SJSA1 (cell line): ENCODE results near the gene IPO4. TPM values are rescaled to one million over a fixed set of nuclear protein-coding genes. Genes with fewer than 3 reads are reported as not detected.
A peak's percentile ranks its signal among the peaks of the same experiment; 100 is the strongest.
"Not testable (repeated sequence)": the region's sequence is repeated elsewhere in the genome, so short reads cannot be mapped to it uniquely, and the experiment has no call there.

Source experiments
- DNase-seq, 2 experiments: peaks; one replicate each; pipeline ENCODE4 v3.0.0-alpha.2; 2015 to 2020; ENCODE audit warnings: low spot score in 2 of 2, low read depth in 1 of 2
- H3K27ac ChIP-seq: fragments of 250-450 bp; sonication (Bioruptor Pico); 2 replicates; pipeline ENCODE4 v1.5.1; 2020; ENCODE audit warnings: mild to moderate bottlenecking, moderate library complexity
- H3K27me3 ChIP-seq: fragments of 250-450 bp; sonication (Bioruptor Pico); replicated peaks from 2 replicates; pipeline ENCODE4 v1.5.1; 2020; ENCODE audit warnings: mild to moderate bottlenecking, moderate library complexity
- H3K36me3 ChIP-seq: fragments of 250-450 bp; sonication (Bioruptor Pico); 2 replicates; pipeline ENCODE4 v1.5.1; 2020; ENCODE audit warnings: mild to moderate bottlenecking
- H3K4me1 ChIP-seq: fragments of 250-450 bp; sonication (Bioruptor Pico); replicated peaks from 2 replicates; pipeline ENCODE4 v1.6.1; 2021; ENCODE audit warnings: mild to moderate bottlenecking
- H3K4me3 ChIP-seq: fragments of 250-450 bp; sonication (Bioruptor Pico); 2 replicates; pipeline ENCODE4 v1.5.1; 2020; ENCODE audit warnings: mild to moderate bottlenecking
- H3K9me3 ChIP-seq: fragments of 250-450 bp; sonication (Bioruptor Pico); replicated peaks from 2 replicates; pipeline ENCODE4 v1.5.1; 2020; ENCODE audit warnings: mild to moderate bottlenecking
- total RNA-seq: library from RNA; depleted of rRNA; stranded (reverse); fragments of >200 nt; shearing (Covaris generic); gene quantifications from 2 replicates; pipeline ENCODE4 v1.2.3, GENCODE V29; 2014

The IPO4 gene
- total RNA-seq, 1 experiment from 2014 or later = 25.1 TPM

DNA sequence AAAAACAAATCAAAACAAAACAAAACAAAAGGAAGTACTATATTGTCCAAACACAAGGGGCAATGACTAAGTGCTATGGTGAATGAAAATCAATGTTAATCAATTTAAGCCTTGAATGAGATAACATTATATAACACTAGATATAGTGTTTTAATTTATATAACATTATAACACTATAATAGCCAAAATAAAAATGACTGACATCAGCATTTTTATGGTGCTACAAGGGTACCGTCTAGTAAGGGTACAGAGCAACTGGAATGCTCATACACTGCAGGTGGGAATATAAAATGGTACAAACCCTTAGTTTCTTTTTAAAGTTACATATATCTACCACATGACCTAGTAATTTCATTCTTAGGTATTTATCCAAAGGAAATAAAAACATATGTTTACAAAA is 37.9 kb upstream of the IPO4 start:
- Histone ChIP-seq H3K9me3 (no peaks in the 10 kb centered on the region), H3K4me1 (peaks cover 21% of the 10 kb centered on the region), H3K27ac (no peak overlapping the region), H3K36me3 (peaks cover 27% of the 10 kb centered on the region), H3K27me3 (no peaks in the 10 kb centered on the region), H3K4me3 (no peak overlapping the region)
- DNase-seq = no peak

DNA sequence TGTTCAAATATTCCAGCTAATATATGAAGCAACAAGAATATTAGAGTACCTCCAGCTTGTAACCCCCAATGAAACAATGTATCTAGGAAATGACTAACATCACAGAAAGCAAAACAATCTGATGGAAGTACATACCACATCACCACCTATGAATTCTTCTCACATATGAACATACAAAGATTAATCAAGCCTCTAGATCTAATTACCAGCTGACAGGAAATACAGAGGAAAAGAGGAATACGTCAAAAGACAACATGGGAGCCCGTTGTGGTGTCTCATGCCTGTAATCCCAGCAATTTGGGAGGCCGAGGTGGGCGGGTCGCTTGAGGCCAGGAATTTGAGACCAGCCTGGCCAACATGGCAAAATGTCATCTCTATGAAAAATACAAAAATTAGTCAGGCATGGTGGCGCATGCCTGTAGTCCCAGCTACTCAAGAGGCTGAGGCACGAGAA is 36.0 kb upstream of the IPO4 start:
- peaks cover 18% of the 10 kb centered on the region for H3K4me1 ChIP-seq
- peaks cover 21% of the 10 kb centered on the region for H3K36me3 ChIP-seq
- peak; percentile 57 to 68 for DNase-seq
- peak overlapping the region; percentile 40 for H3K27ac ChIP-seq
- H3K4me3 ChIP-seq = no peak overlapping the region
- H3K27me3 ChIP-seq = no peaks in the 10 kb centered on the region
- no peaks in the 10 kb centered on the region for H3K9me3 ChIP-seq

DNA sequence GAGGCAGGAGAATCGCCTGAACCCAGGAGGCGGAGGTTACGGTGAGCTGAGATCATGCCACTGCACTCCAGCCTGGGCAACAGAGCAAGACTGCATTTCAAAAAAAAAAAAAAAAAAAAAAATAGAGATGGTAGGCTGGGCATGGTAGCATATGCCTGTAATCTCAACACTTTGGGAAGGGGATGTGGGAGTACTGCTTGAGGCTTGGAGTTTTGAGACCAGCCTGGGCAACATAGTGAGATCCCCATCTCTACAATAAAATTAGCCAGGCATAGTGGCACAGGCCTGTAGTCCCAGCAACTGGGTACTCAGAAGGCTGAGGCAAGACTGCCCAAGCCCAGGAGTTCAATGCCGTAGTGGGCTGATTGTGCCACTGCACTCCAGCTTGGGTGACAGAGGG is 34.4 kb upstream of the IPO4 start:
- not testable (repeated sequence) for DNase-seq, H3K4me3 ChIP-seq, H3K27ac ChIP-seq, H3K9me3 ChIP-seq, H3K27me3 ChIP-seq
- H3K4me1 ChIP-seq = peaks cover 18% of the 10 kb centered on the region
- peaks cover 21% of the 10 kb centered on the region for H3K36me3 ChIP-seq

DNA sequence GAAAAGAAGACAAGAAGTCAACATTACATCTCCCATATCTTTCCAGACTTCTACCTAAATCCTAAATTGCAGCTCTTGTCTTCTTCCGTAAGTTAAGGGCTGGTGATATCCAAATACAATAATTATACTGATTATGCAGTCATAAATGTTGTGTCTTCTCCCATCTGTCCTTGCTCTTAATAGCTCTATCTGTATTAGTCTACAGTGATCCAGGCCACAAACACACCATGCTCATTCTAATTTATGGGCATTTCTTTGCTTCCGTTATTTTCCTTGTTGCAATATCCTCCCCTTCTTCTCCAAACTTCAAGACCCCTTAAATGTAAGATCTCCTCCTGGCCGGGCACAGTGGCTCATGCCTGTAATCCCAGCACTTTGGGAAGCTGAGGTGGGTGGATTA is 30.9 kb upstream of the IPO4 start:
- no peak overlapping the region for H3K4me3 ChIP-seq
- no peak overlapping the region for H3K27ac ChIP-seq
- no peaks in the 10 kb centered on the region for H3K27me3 ChIP-seq
- DNase-seq = no peak
- H3K4me1 ChIP-seq = peaks cover 10% of the 10 kb centered on the region
- no peaks in the 10 kb centered on the region for H3K9me3 ChIP-seq
- peaks cover 24% of the 10 kb centered on the region for H3K36me3 ChIP-seq

DNA sequence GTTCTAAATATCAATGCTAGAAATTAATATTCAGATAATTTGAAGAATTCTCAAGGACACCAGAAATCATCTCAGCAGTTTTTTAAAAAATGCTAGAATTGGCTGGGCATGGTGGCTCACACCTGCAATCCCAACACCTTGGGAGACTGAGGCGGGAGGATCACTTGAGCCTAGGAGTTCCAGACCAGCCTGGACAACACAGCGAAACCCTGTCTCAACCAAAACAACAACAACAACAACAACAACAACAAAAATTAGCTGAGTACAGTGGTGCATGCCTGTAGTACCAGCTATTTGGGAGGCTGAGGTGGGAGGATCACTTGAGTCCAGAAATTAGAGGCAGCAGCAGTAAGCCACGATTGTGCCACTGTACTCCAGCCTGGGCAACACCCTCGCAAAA is 30.5 kb upstream of the IPO4 start:
- H3K9me3 ChIP-seq = no peaks in the 10 kb centered on the region
- no peak overlapping the region for H3K27ac ChIP-seq
- H3K4me1 ChIP-seq = peaks cover 6% of the 10 kb centered on the region
- no peak for DNase-seq
- no peak overlapping the region for H3K4me3 ChIP-seq
- H3K36me3 ChIP-seq = peaks cover 26% of the 10 kb centered on the region
- no peaks in the 10 kb centered on the region for H3K27me3 ChIP-seq

DNA sequence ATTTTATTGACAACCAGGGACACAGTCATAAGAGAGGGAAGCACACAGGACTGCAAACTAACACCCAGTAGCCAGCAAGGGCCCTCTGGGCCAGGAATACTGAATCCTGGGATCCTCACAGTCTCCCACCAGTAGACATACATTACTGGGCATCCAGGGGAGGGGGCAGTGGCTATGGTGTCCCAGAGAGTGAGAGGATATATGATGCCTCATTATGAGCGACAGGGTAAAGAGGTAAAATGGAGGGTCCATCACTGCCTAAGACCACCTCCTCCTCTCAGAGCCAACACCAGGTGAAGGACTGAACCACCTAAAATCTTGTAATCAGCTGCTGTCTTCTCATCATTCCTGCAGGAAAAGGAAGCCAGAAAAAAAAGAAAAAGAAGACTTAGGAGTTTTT is 28.3 kb upstream of the IPO4 start:
- peaks cover 13% of the 10 kb centered on the region for H3K4me1 ChIP-seq
- H3K27me3 ChIP-seq, H3K4me3 ChIP-seq, H3K27ac ChIP-seq, H3K9me3 ChIP-seq, DNase-seq: not testable (repeated sequence)
- H3K36me3 ChIP-seq = peaks cover 29% of the 10 kb centered on the region

DNA sequence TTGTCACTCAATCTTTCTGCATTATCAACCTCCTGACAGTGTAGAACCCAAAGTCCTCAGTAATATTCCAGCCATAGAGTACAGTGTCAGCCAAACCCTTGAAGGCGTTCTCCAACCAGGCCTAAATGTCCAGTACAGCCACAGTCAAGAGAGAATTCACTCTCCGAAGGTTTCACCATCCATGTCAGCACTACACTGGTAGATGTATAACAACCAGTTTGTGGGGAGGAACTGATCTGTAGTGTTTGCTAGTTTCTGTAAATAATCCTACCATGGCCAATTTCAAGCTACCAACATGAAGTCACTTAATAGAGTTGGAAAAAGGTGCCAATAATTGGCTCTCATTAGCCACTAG is 27.7 kb upstream of the IPO4 start:
- DNase-seq = peak in 1 of 2 experiments; percentile 19
- H3K4me3 ChIP-seq = peak overlapping the region; percentile 47; the same call in 1 of the 2 replicates

DNA sequence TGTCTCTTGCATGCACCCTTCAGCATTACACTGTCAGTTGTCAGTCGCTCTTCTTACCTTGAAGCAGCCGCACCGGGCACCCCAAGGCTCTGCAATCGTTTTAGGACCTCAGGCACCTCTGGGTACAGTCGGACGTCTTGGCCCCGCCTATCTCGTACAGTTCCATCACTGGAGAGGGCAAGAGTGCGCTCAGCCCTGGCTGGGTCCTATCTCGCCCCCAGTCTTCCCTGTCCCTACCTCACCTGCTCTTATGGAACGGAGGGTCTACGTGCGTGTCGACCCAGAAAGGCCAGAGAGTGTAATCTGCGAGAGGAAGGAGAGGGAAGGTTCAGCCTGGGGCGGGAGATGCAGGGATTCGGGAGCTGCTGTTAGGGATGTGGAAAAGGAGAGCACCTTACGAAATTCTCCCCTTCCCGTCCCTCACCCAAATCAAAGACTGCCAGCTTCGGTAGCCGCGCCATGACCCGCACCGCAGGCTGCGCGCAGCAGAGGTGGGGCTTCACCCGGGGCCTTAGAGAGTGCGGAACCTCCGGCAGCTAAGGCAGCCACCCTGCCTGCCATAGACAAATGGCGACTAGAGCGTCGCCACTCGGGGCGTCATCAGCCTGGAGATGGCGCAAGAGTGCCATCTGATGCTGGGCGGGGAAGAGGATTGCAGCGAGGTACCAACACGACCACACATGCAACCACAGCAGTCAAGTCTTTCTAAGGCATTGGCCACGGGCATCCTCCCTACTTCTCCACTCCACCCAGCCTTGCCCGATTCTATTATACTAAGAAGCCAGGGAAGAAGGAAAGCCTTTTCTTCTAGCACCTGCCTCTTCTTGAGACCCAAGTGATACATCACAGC is 27.1 kb upstream of the IPO4 start, which contains the start of gene MDP1:
MDP1 (minus strand) TSS at position 572 of the 850 bp plus-strand sequence; CDS start at position 461, 111 bp downstream.
- H3K27me3 ChIP-seq = no peaks in the 10 kb centered on the region
- peak; percentile 72 to 76 for DNase-seq
- H3K9me3 ChIP-seq = no peaks in the 10 kb centered on the region
- peaks cover 13% of the 10 kb centered on the region for H3K4me1 ChIP-seq
- H3K4me3 ChIP-seq = peak within 1 kb of the TSS; percentile 47
- H3K36me3 ChIP-seq = peaks cover 41% of the 10 kb centered on the region
- H3K27ac ChIP-seq = 0 out of 2 replicates have a peak within 1 kb of the TSS, but pooled peaks have one; percentile 1

More for the DNA sequence above, 27.7 kb upstream of the IPO4 start:
- peaks cover 35% of the 10 kb centered on the region for H3K36me3 ChIP-seq
- H3K27me3 ChIP-seq = no peaks in the 10 kb centered on the region
- H3K4me1 ChIP-seq = peaks cover 13% of the 10 kb centered on the region
- H3K9me3 ChIP-seq = no peaks in the 10 kb centered on the region
- no peak overlapping the region for H3K27ac ChIP-seq

DNA sequence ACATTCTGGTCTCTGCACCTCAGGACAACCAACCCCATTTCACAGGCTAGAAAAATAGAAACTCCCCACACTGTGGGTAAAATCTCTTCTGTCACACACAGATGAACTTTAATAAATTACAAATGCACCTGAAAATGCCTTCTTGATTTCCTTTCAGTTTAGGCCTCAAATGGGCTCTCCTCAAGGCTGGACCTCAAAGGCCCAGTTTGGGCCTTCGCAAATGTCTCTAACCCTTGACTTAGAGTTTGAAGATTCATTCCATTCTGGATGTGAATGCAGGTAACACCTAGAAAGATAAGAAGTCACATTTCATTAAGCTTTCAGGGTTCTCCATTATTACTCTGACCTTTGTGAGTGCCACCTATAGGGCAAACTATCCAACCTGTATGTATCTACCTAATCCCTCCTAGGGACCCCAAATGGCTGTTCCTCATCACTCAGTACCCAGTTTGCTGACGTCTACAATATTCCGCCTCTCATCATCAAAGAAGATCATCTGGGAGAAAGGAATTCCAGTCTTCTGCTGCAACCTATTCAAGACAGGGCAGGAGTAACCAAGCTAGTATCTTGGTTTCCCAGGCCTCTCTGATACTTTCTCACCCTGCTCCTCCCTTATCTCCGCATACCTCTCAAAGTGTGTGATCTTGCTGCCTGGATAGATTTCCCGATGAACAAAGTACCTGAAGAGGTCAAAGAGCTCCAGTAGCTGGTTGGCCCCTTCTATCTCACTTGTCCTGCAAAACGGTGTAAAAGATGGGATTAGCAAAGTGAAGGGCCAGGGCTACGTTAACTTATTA is 25.4 kb upstream of the IPO4 start:
- peaks cover 56% of the 10 kb centered on the region for H3K36me3 ChIP-seq
- H3K4me1 ChIP-seq = peaks cover 13% of the 10 kb centered on the region
- no peaks in the 10 kb centered on the region for H3K9me3 ChIP-seq
- no peak overlapping the region; the same call in 1 of the 2 replicates for H3K27ac ChIP-seq
- H3K4me3 ChIP-seq = peak overlapping the region; percentile 62
- DNase-seq = no peak
- no peaks in the 10 kb centered on the region for H3K27me3 ChIP-seq

DNA sequence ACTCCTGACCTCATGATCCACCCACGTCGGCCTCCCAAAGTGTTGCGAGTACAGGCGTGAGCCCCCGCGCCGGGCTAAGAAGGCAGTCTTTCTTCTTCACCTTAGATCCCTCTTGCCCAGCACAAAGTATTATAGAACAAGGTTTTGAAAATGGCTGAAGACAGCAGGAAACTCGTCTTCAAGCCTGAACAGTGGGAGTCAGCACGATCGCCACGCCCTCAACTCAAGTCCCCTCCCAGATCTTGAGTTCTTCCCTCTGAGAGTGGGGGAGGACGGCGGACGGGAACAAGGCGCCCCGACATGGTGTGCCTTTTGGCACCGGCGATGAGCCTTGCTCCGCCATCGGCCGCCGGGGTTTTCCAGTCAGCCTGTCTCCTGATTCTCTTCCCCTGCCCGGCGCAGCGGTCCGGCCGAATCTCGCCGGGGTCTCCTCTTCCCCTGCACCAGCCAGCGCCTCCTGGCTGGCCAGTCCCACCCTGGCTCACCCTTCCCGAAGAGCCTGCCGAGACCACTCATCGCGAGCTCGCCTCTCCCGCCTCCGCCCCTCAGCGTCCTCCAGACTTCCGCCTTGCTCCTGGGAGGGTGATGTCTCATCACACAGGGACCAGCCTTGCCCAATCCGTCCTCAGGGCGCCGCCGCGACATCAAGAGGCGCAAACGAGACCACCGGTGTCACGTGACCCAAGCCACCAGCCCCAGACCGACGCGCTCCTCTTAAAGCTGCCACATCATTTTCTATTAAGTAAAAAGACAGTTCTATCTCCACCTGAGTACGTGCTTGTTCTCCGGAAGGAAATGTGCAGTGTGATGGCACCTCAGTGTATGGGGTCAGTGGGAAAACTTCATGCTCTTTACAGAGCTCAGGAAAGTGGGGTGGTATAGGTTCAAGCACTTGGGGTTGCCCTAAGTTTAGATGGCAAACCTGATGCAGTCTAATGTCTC is 24.6 kb upstream of the IPO4 start, which contains the start of gene CHMP4A:
CHMP4A (minus strand) TSS at position 565 of the 942 bp plus-strand sequence; CDS start at position 516, 49 bp downstream.
- H3K36me3 ChIP-seq = peaks cover 55% of the 10 kb centered on the region
- DNase-seq = peak; percentile 97 to 98
- no peaks in the 10 kb centered on the region for H3K27me3 ChIP-seq
- peaks cover 13% of the 10 kb centered on the region for H3K4me1 ChIP-seq
- H3K27ac ChIP-seq = peak within 1 kb of the TSS; percentile 93
- peak within 1 kb of the TSS; percentile 62 for H3K4me3 ChIP-seq
- H3K9me3 ChIP-seq = no peaks in the 10 kb centered on the region

DNA sequence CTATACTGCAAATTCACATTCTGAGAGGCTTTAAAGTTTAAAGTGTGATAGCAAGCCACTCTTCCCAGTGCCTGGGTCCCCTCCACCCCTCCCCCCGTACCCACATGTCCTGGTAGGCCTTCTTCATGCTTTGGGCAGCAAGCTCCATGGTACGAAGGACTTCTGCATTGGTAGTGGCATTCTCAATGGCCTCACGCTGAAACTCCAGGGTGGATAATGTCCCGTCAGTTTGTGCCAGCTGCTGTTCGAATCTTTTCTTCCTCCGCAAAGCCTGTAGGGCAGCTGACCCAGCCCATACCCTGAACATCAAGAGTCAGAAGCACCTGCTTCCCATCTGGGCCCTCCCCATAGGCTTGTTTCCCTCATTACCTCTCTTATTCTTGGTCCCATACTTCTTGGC is 22.7 kb upstream of the IPO4 start:
- DNase-seq = no peak
- H3K27ac ChIP-seq = no peak overlapping the region

DNA sequence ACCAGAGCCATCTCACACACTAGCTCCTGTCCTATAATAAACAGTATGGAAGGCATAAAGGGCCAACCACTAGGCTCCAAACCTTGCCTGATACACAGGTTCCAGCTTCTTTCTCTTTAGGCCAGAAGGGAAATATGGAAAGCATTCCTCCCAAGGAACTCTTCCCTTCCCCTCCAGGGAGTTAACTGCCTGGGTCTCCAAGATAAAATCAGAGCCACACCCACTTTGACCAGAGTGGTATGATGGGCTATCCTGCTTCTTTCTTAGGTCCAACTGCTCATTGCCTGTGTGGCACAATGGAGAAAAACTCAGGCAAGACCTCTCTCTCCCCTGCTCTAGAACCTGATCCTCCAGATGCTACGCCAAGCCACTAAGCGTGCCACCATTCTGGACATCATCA is 19.0 kb upstream of the IPO4 start:
- DNase-seq = no peak
- H3K27ac ChIP-seq = no peak overlapping the region
- no peak overlapping the region for H3K4me3 ChIP-seq
- H3K9me3 ChIP-seq = no peaks in the 10 kb centered on the region
- H3K4me1 ChIP-seq = peaks cover 4% of the 10 kb centered on the region; the same call in 1 of the 2 replicates
- H3K27me3 ChIP-seq = no peaks in the 10 kb centered on the region
- peaks cover 54% of the 10 kb centered on the region for H3K36me3 ChIP-seq

More for the DNA sequence above, 22.7 kb upstream of the IPO4 start:
- Histone ChIP-seq H3K36me3 (peaks cover 55% of the 10 kb centered on the region), H3K9me3 (no peaks in the 10 kb centered on the region), H3K4me1 (peaks cover 13% of the 10 kb centered on the region), H3K4me3 (no peak overlapping the region), H3K27me3 (no peaks in the 10 kb centered on the region)

DNA sequence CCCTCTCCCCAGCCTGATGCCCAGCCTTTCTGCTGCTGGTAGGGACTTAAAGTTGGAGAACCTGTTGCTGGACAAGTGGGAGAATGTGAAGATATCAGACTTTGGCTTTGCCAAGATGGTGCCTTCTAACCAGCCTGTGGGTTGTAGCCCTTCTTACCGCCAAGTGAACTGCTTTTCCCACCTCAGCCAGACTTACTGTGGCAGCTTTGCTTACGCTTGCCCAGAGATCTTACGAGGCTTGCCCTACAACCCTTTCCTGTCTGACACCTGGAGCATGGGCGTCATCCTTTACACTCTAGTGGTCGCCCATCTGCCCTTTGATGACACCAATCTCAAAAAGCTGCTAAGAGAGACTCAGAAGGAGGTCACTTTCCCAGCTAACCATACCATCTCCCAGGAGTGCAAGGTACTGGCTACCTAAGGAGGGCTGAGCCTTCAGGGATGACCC is 18.5 kb upstream of the IPO4 start:
- H3K27me3 ChIP-seq = no peaks in the 10 kb centered on the region
- H3K4me3 ChIP-seq = no peak overlapping the region
- no peak for DNase-seq
- H3K27ac ChIP-seq = no peak overlapping the region
- peaks cover under 1% of the 10 kb centered on the region; the same call in 1 of the 2 replicates for H3K4me1 ChIP-seq
- peaks cover 54% of the 10 kb centered on the region for H3K36me3 ChIP-seq
- H3K9me3 ChIP-seq = no peaks in the 10 kb centered on the region
